ENCODE measurements around the gene UCN2.

Gene UCN2

GRCh38 chr3:48516571-48516970 lies 47.0 kb downstream of the UCN2 start:
- TF ChIP-seq ZFX (IDR thresholded peaks at IDR 0.05): no peak
- TF ChIP-seq, protein P1, sequence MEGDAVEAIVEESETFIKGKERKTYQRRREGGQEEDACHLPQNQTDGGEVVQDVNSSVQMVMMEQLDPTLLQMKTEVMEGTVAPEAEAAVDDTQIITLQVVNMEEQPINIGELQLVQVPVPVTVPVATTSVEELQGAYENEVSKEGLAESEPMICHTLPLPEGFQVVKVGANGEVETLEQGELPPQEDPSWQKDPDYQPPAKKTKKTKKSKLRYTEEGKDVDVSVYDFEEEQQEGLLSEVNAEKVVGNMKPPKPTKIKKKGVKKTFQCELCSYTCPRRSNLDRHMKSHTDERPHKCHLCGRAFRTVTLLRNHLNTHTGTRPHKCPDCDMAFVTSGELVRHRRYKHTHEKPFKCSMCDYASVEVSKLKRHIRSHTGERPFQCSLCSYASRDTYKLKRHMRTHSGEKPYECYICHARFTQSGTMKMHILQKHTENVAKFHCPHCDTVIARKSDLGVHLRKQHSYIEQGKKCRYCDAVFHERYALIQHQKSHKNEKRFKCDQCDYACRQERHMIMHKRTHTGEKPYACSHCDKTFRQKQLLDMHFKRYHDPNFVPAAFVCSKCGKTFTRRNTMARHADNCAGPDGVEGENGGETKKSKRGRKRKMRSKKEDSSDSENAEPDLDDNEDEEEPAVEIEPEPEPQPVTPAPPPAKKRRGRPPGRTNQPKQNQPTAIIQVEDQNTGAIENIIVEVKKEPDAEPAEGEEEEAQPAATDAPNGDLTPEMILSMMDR (conservative IDR thresholded peaks at IDR 0.05): no peak
- no peak overlapping the region for H3K27ac ChIP-seq

- no peak for TF ChIP-seq ZFX (IDR thresholded peaks at IDR 0.05)
- TF ChIP-seq, protein P1 (conservative IDR thresholded peaks at IDR 0.05): no peak
- no peak overlapping the region for H3K27ac ChIP-seq
Measured at GRCh38 chr3:48514431-48515227, 49.0 kb downstream of the UCN2 start.
